Suprapubic skin (tissue), 3 donors: ENCODE measurements around the gene SRRM2.

Source experiments
- EP300 ChIP-seq: sonication (generic); formaldehyde crosslinking; IDR thresholded peaks from one replicate; pipeline ENCODE4 v1.6.1; 2017; ENCODE audit warnings: antibody characterized with exemption
- POLR2A ChIP-seq, 2 donors: fragments of 450-650 bp; IDR thresholded peaks; one replicate each; pipeline ENCODE4 v1.6.1; 2017; ENCODE audit warnings: antibody characterized with exemption in 2 of 2, mild to moderate bottlenecking in 2 of 2, moderate library complexity in 2 of 2
- TF ChIP-seq, protein P1 (sequence below), 2 donors: fragments of 200-600 bp in 1 of 2; fragments of 450-650 bp in 1 of 2; sonication (generic) in 1 of 2; IDR thresholded peaks; one replicate each; pipeline ENCODE4 v1.5.1; 2016 to 2019; ENCODE audit warnings: antibody characterized with exemption in 2 of 2, mild to moderate bottlenecking in 1 of 2, moderate library complexity in 1 of 2

- TF ChIP-seq, protein P1, sequence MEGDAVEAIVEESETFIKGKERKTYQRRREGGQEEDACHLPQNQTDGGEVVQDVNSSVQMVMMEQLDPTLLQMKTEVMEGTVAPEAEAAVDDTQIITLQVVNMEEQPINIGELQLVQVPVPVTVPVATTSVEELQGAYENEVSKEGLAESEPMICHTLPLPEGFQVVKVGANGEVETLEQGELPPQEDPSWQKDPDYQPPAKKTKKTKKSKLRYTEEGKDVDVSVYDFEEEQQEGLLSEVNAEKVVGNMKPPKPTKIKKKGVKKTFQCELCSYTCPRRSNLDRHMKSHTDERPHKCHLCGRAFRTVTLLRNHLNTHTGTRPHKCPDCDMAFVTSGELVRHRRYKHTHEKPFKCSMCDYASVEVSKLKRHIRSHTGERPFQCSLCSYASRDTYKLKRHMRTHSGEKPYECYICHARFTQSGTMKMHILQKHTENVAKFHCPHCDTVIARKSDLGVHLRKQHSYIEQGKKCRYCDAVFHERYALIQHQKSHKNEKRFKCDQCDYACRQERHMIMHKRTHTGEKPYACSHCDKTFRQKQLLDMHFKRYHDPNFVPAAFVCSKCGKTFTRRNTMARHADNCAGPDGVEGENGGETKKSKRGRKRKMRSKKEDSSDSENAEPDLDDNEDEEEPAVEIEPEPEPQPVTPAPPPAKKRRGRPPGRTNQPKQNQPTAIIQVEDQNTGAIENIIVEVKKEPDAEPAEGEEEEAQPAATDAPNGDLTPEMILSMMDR (IDR thresholded peaks at IDR 0.05): no peak
- TF ChIP-seq POLR2A (IDR thresholded peaks at IDR 0.05) (no peak), EP300 (no peak)
Observed at GRCh38 chr16:2738615-2739014, 13.8 kb upstream of the SRRM2 start.
